ENCODE results near the gene MTTP.

MTTP gene

GRCh38 chr4:99593781-99594641 is 19.4 kb downstream of the MTTP start:
- DNase-seq (ENCODE audit: low read depth): no peak

GRCh38 chr4:99594818-99595217 is 20.2 kb downstream of the MTTP start:
- DNase-seq (ENCODE audit: low read depth): no peak

GRCh38 chr4:99606716-99607115 is 32.1 kb downstream of the MTTP start:
- DNase-seq (ENCODE audit: low read depth): no peak

- DNase-seq (ENCODE audit: low read depth): no peak
Observed at GRCh38 chr4:99608417-99608816, 33.8 kb downstream of the MTTP start.

- DNase-seq (ENCODE audit: low read depth): no peak
Observed at GRCh38 chr4:99610605-99611175, 36.1 kb downstream of the MTTP start.

GRCh38 chr4:99612281-99612680 is 37.7 kb downstream of the MTTP start:
- no peak for DNase-seq (ENCODE audit: low read depth)

- DNase-seq (ENCODE audit: low read depth): no peak
Observed at GRCh38 chr4:99612704-99613103, 38.1 kb downstream of the MTTP start.

GRCh38 chr4:99614491-99614890 is 39.9 kb downstream of the MTTP start:
- DNase-seq (ENCODE audit: low read depth): no peak

- DNase-seq (ENCODE audit: low read depth): no peak
Observed at GRCh38 chr4:99615170-99615820, 40.7 kb downstream of the MTTP start.

GRCh38 chr4:99617374-99617773 is 42.8 kb downstream of the MTTP start:
- no peak for DNase-seq (ENCODE audit: low read depth)

GRCh38 chr4:99622341-99622740 is 47.7 kb downstream of the MTTP start:
- DNase-seq (ENCODE audit: low read depth): no peak

GRCh38 chr4:99624141-99624719 is 49.6 kb downstream of the MTTP start:
- no peak for DNase-seq (ENCODE audit: low read depth)

- DNase-seq (ENCODE audit: low read depth): no peak
Observed at GRCh38 chr4:99625369-99625768, 50.7 kb downstream of the MTTP start.

- no peak for DNase-seq (ENCODE audit: low read depth)
Observed at GRCh38 chr4:99628040-99628439, 53.4 kb downstream of the MTTP start.

- no peak for DNase-seq (ENCODE audit: low read depth)
Observed at GRCh38 chr4:99629962-99630554, 55.4 kb downstream of the MTTP start.

- DNase-seq (ENCODE audit: low read depth): no peak
Observed at GRCh38 chr4:99630857-99631360, 56.3 kb downstream of the MTTP start.

GRCh38 chr4:99633772-99634171 is 59.1 kb downstream of the MTTP start:
- DNase-seq (ENCODE audit: low read depth): no peak

GRCh38 chr4:99634742-99635360 is 60.2 kb downstream of the MTTP start:
- no peak for DNase-seq (ENCODE audit: low read depth)

GRCh38 chr4:99635601-99636000 is 61.0 kb downstream of the MTTP start:
- no peak for DNase-seq (ENCODE audit: low read depth)

- DNase-seq (ENCODE audit: low read depth): no peak
Observed at GRCh38 chr4:99636422-99636821, 61.8 kb downstream of the MTTP start.

- no peak for DNase-seq (ENCODE audit: low read depth)
Observed at GRCh38 chr4:99637174-99637573, 62.5 kb downstream of the MTTP start.

- no peak for DNase-seq (ENCODE audit: low read depth)
Observed at GRCh38 chr4:99640676-99641075, 66.1 kb downstream of the MTTP start.

All from activated T-cell treated with anti-CD3 and anti-CD28 coated beads for 1 hour (primary cell).